HEK293 (cell line): Measurements from ENCODE around the gene PSAPL1.

Source experiments
- CTCF ChIA-PET: fragments of 350-600 bp; formaldehyde crosslinking; extraction: SDS; loops from one replicate; lab custom pipeline; 2021; ENCODE audit warnings: antibody characterized with exemption; lab: Yijun Ruan, JAX
- POLR2A ChIA-PET: fragments of 300-600 bp; formaldehyde crosslinking; extraction: SDS; loops from one replicate; lab custom pipeline; 2020; ENCODE audit warnings: antibody characterized with exemption, inconsistent platforms; lab: Yijun Ruan, JAX
- H3K27ac ChIP-seq: fragments of 200-500 bp; sonication (Bioruptor generic); 2 replicates; pipeline ENCODE4 v1.5.1; 2014; ENCODE audit warnings: low read depth, low read length, control low read depth, inconsistent platforms; ENCODE audit errors: extremely low read depth
- H3K36me3 ChIP-seq, 2 experiments: fragments of 200-500 bp in 1 of 2; sonication (Bioruptor generic) in 1 of 2; 1 replicate in 1 of 2; 2 replicates in 1 of 2; pipeline ENCODE4 v1.5.1; 2014 to 2017; ENCODE audit warnings: inconsistent platforms in 2 of 2, low read length in 2 of 2; ENCODE audit not compliant: control insufficient read depth in 2 of 2, insufficient read depth in 1 of 2
- H3K4me1 ChIP-seq: fragments of 200-500 bp; sonication (Bioruptor generic); 2 replicates; pipeline ENCODE4 v1.5.1; 2014; ENCODE audit warnings: mild to moderate bottlenecking, low read length, inconsistent platforms; ENCODE audit not compliant: control insufficient read depth, insufficient read depth
- H3K4me3 ChIP-seq: 2 replicates; pipeline ENCODE4 v1.5.1; 2011; ENCODE audit warnings: low read depth, mild to moderate bottlenecking, control low read depth, low read length, moderate library complexity
- H3K9me3 ChIP-seq: fragments of 200-500 bp; sonication (Bioruptor generic); 2 replicates; pipeline ENCODE4 v1.5.1; 2014; ENCODE audit warnings: low read depth, low read length, inconsistent platforms; ENCODE audit not compliant: control insufficient read depth, insufficient read depth
- BCL11B ChIP-seq: fragments of 450-650 bp; formaldehyde crosslinking; IDR thresholded peaks from 2 replicates; pipeline ENCODE4 v1.5.1; 2016; ENCODE audit warnings: low read depth, missing biosample characterization, missing genetic modification characterization
- BCL6B ChIP-seq: fragments of 450-650 bp; formaldehyde crosslinking; IDR thresholded peaks from 2 replicates; pipeline ENCODE4 v1.5.1; 2017; ENCODE audit warnings: missing biosample characterization, missing genetic modification characterization
- GLI4 ChIP-seq: fragments of 450-650 bp; formaldehyde crosslinking; IDR thresholded peaks from 2 replicates; pipeline ENCODE4 v1.5.1; 2016; ENCODE audit warnings: missing biosample characterization, missing genetic modification characterization
- KLF17 ChIP-seq: fragments of 450-650 bp; formaldehyde crosslinking; IDR thresholded peaks from 2 replicates; pipeline ENCODE4 v1.5.1; 2016; ENCODE audit warnings: missing biosample characterization, missing genetic modification characterization
- MEIS1 ChIP-seq: sonication (generic); formaldehyde crosslinking; IDR thresholded peaks from 2 replicates; pipeline ENCODE4 v1.8.1; 2022; ENCODE audit warnings: missing genetic modification reagents, mild to moderate bottlenecking, borderline replicate concordance
- MZF1 ChIP-seq: fragments of 450-650 bp; formaldehyde crosslinking; IDR thresholded peaks from 2 replicates; pipeline ENCODE4 v1.5.1; 2017; ENCODE audit warnings: missing biosample characterization, missing genetic modification characterization, borderline replicate concordance
- SALL2 ChIP-seq: fragments of 450-650 bp; formaldehyde crosslinking; IDR thresholded peaks from 2 replicates; pipeline ENCODE4 v1.5.0; 2017; ENCODE audit warnings: missing biosample characterization, mild to moderate bottlenecking, missing genetic modification characterization, borderline replicate concordance
- SCRT1 ChIP-seq: fragments of 450-650 bp; formaldehyde crosslinking; IDR thresholded peaks from 2 replicates; pipeline ENCODE4 v1.5.1; 2016; ENCODE audit warnings: missing biosample characterization, missing genetic modification characterization, borderline replicate concordance
- SP7 ChIP-seq: fragments of 450-650 bp; formaldehyde crosslinking; IDR thresholded peaks from 2 replicates; pipeline ENCODE4 v1.5.1; 2016; ENCODE audit warnings: missing biosample characterization, missing genetic modification characterization
- YY2 ChIP-seq: fragments of 450-650 bp; formaldehyde crosslinking; IDR thresholded peaks from 2 replicates; pipeline ENCODE4 v1.5.1; 2016; ENCODE audit warnings: missing biosample characterization, missing genetic modification characterization
- ZBTB17 ChIP-seq: fragments of 450-650 bp; formaldehyde crosslinking; IDR thresholded peaks from 2 replicates; pipeline ENCODE4 v1.5.1; 2016; ENCODE audit warnings: missing biosample characterization, missing genetic modification characterization
- ZNF112 ChIP-seq: fragments of 450-650 bp; formaldehyde crosslinking; IDR thresholded peaks from 2 replicates; pipeline ENCODE4 v1.5.0; 2017; ENCODE audit warnings: missing biosample characterization, missing genetic modification characterization
- ZNF140 ChIP-seq: fragments of 450-650 bp; formaldehyde crosslinking; IDR thresholded peaks from 2 replicates; pipeline ENCODE4 v1.5.1; 2016; ENCODE audit warnings: missing biosample characterization, missing genetic modification characterization
- ZNF16 ChIP-seq: fragments of 450-650 bp; formaldehyde crosslinking; IDR thresholded peaks from 2 replicates; pipeline ENCODE4 v1.5.1; 2016; ENCODE audit warnings: low read depth, missing biosample characterization, missing genetic modification characterization
- ZNF2 ChIP-seq: fragments of 450-650 bp; formaldehyde crosslinking; IDR thresholded peaks from 2 replicates; pipeline ENCODE4 v1.5.1; 2016; ENCODE audit warnings: missing biosample characterization, missing genetic modification characterization
- ZNF26 ChIP-seq: fragments of 450-650 bp; formaldehyde crosslinking; IDR thresholded peaks from 2 replicates; pipeline ENCODE4 v1.5.1; 2016; ENCODE audit warnings: missing biosample characterization, missing genetic modification characterization
- ZNF354C ChIP-seq: fragments of 450-650 bp; formaldehyde crosslinking; IDR thresholded peaks from 2 replicates; pipeline ENCODE4 v1.5.1; 2016; ENCODE audit warnings: missing biosample characterization, missing genetic modification characterization, low read depth, borderline replicate concordance
- ZNF488 ChIP-seq: fragments of 450-650 bp; formaldehyde crosslinking; IDR thresholded peaks from 2 replicates; pipeline ENCODE4 v1.5.1; 2016; ENCODE audit warnings: missing biosample characterization, missing genetic modification characterization
- ZNF530 ChIP-seq: fragments of 450-650 bp; formaldehyde crosslinking; IDR thresholded peaks from 2 replicates; pipeline ENCODE4 v1.5.1; 2016; ENCODE audit warnings: low read depth, missing biosample characterization, missing genetic modification characterization
- ZNF549 ChIP-seq: fragments of 450-650 bp; IDR thresholded peaks from 2 replicates; pipeline ENCODE4 v1.5.1; 2018; ENCODE audit warnings: missing biosample characterization, missing genetic modification characterization, mild to moderate bottlenecking, inconsistent platforms, moderate library complexity
- ZNF621 ChIP-seq: fragments of 450-650 bp; formaldehyde crosslinking; IDR thresholded peaks from 2 replicates; pipeline ENCODE4 v1.5.1; 2017; ENCODE audit warnings: missing biosample characterization, missing genetic modification characterization
- ZNF670 ChIP-seq: fragments of 450-650 bp; formaldehyde crosslinking; IDR thresholded peaks from 2 replicates; pipeline ENCODE4 v1.5.1; 2016; ENCODE audit warnings: missing biosample characterization, missing genetic modification characterization, low read depth
- ZNF704 ChIP-seq: fragments of 450-650 bp; formaldehyde crosslinking; IDR thresholded peaks from 2 replicates; pipeline ENCODE4 v1.5.1; 2016; ENCODE audit warnings: missing biosample characterization, missing genetic modification characterization

PSAPL1 gene

GRCh38 chr4:7448036-7448435 lies 13.3 kb upstream of the PSAPL1 start:
- no peak overlapping the region for H3K27ac ChIP-seq
- POLR2A ChIA-PET = no interaction called here
- no peaks in the 10 kb centered on the region for H3K36me3 ChIP-seq
- TF ChIP-seq BCL6B = no peak
- no peak for TF ChIP-seq ZNF488 (tag by site-specific recombination)
- no peak for TF ChIP-seq MZF1 (tag by site-specific recombination)
- TF ChIP-seq SCRT1 (tag by site-specific recombination) = no peak
- TF ChIP-seq ZNF26 (tag by site-specific recombination) = no peak
- no peak for TF ChIP-seq KLF17 (tag by site-specific recombination)
- no peaks in the 10 kb centered on the region for H3K9me3 ChIP-seq
- no peak overlapping the region for H3K4me3 ChIP-seq
- no peaks in the 10 kb centered on the region for H3K4me1 ChIP-seq
- CTCF ChIA-PET = no interaction called here

GRCh38 chr4:7447236-7447635 lies 12.5 kb upstream of the PSAPL1 start:
- Histone ChIP-seq H3K9me3 (no peaks in the 10 kb centered on the region), H3K4me1 (no peaks in the 10 kb centered on the region)
- CTCF ChIA-PET = no interaction called here
- TF ChIP-seq ZNF621 (tag by site-specific recombination) (no peak), MEIS1 (CRISPR knock-in tag) (no peak), ZNF112 (tag by site-specific recombination) (no peak), YY2 (tag by site-specific recombination) (no peak), ZNF670 (tag by site-specific recombination) (no peak), ZBTB17 (tag by site-specific recombination) (no peak), ZNF16 (no peak), BCL11B (tag by site-specific recombination) (no peak), GLI4 (tag by site-specific recombination) (no peak), ZNF2 (tag by site-specific recombination) (no peak), ZNF530 (tag by site-specific recombination) (no peak), ZNF549 (tag by site-specific recombination) (no peak)
- TF ChIP-seq, all 188 proteins: peak for 0
- POLR2A ChIA-PET = no interaction called here
- Histone ChIP-seq H3K27ac (no peak overlapping the region), H3K36me3 (no peaks in the 10 kb centered on the region), H3K4me3 (no peak overlapping the region)

- TF ChIP-seq ZNF140 (no peak), SP7 (tag by site-specific recombination) (no peak), SALL2 (tag by site-specific recombination) (no peak), ZNF354C (tag by site-specific recombination) (no peak), ZNF704 (tag by site-specific recombination) (no peak)
- ChIA-PET CTCF (no interaction called here), POLR2A (no interaction called here)
- H3K36me3 ChIP-seq = no peaks in the 10 kb centered on the region
- no peaks in the 10 kb centered on the region for H3K4me1 ChIP-seq
- no peak overlapping the region for H3K27ac ChIP-seq
- no peaks in the 10 kb centered on the region for H3K9me3 ChIP-seq
- H3K4me3 ChIP-seq = no peak overlapping the region
These were observed 10.0 kb upstream of the PSAPL1 start for GRCh38 chr4:7444731-7445130.
